Dendritic cell treated with granulocyte-macrophage colony-stimulating factor and Interleukin-4, amounts not matched to agents 40 ng/mL and 50 ng/mL, for 4 days (primary cell): Measurements from ENCODE around the gene GNB1L.
"Not testable (repeated sequence)": the region's sequence is repeated elsewhere in the genome, so short reads cannot be mapped to it uniquely, and the experiment has no call there.

Source experiments
- H3K27ac Mint-ChIP-seq: one replicate; pipeline ENCODE4 v1.8.0; 2022; ENCODE audit warnings: mild to moderate bottlenecking, mixed read lengths
- H3K27me3 Mint-ChIP-seq: one replicate; pipeline ENCODE4 v1.8.0; 2022; ENCODE audit warnings: mild to moderate bottlenecking, mixed read lengths
- H3K36me3 Mint-ChIP-seq: one replicate; pipeline ENCODE4 v1.8.0; 2022; ENCODE audit warnings: low read depth, mixed read lengths
- H3K4me1 Mint-ChIP-seq: one replicate; pipeline ENCODE4 v1.8.0; 2022; ENCODE audit warnings: low read depth, mixed read lengths
- H3K4me3 Mint-ChIP-seq: one replicate; pipeline ENCODE4 v1.8.0; 2022; ENCODE audit warnings: mild to moderate bottlenecking, moderate library complexity, mixed read lengths
- H3K9me3 Mint-ChIP-seq: one replicate; pipeline ENCODE4 v1.8.0; 2022; ENCODE audit warnings: mixed read lengths
- intact Hi-C: fragments of 100-400 bp; cut with micrococcal nuclease; formaldehyde crosslinking; loops from one replicate; pipeline ENCODE4 v1.15.0; 2022

GNB1L gene

GRCh38 chr22:19842393-19843106 lies 12.1 kb downstream of the GNB1L start:
- H3K27me3 Mint-ChIP-seq: no peaks in the 10 kb centered on the region
- peaks cover 8% of the 10 kb centered on the region for H3K36me3 Mint-ChIP-seq
- peak overlapping the region; percentile 25 for H3K27ac Mint-ChIP-seq
- intact Hi-C loops: no loop called here
- no peak overlapping the region for H3K4me3 Mint-ChIP-seq
- peaks cover 29% of the 10 kb centered on the region for H3K4me1 Mint-ChIP-seq
- no peaks in the 10 kb centered on the region for H3K9me3 Mint-ChIP-seq

- Mint-ChIP-seq H3K4me1 (peaks cover 29% of the 10 kb centered on the region), H3K27me3 (no peaks in the 10 kb centered on the region), H3K36me3 (peaks cover under 1% of the 10 kb centered on the region), H3K4me3 (no peak overlapping the region), H3K9me3 (no peaks in the 10 kb centered on the region), H3K27ac (peak overlapping the region; percentile 25)
- intact Hi-C loops: no loop called here
Observed at GRCh38 chr22:19841641-19842392, 12.9 kb downstream of the GNB1L start.

- H3K4me1 Mint-ChIP-seq: peaks cover 29% of the 10 kb centered on the region
- H3K36me3 Mint-ChIP-seq: no peaks in the 10 kb centered on the region
- H3K4me3 Mint-ChIP-seq: no peak overlapping the region
- no peak overlapping the region for H3K27ac Mint-ChIP-seq
- intact Hi-C loops: no loop called here
- H3K9me3 Mint-ChIP-seq: no peaks in the 10 kb centered on the region
- no peaks in the 10 kb centered on the region for H3K27me3 Mint-ChIP-seq
Observed at GRCh38 chr22:19840955-19841640, 13.6 kb downstream of the GNB1L start.

GRCh38 chr22:19840059-19840458 lies 14.6 kb downstream of the GNB1L start:
- intact Hi-C loops: no loop called here
- Mint-ChIP-seq H3K36me3 (no peaks in the 10 kb centered on the region), H3K4me1 (peaks cover 19% of the 10 kb centered on the region), H3K4me3 (no peak overlapping the region), H3K9me3 (no peaks in the 10 kb centered on the region), H3K27me3 (no peaks in the 10 kb centered on the region), H3K27ac (no peak overlapping the region)

GRCh38 chr22:19837915-19838314 lies 16.8 kb downstream of the GNB1L start:
- Mint-ChIP-seq H3K4me1 (peaks cover under 1% of the 10 kb centered on the region), H3K27me3 (no peaks in the 10 kb centered on the region), H3K9me3 (no peaks in the 10 kb centered on the region), H3K4me3 (no peak overlapping the region), H3K36me3 (no peaks in the 10 kb centered on the region), H3K27ac (no peak overlapping the region)
- intact Hi-C loops: no loop called here

GRCh38 chr22:19836512-19836911 lies 18.2 kb downstream of the GNB1L start:
- Mint-ChIP-seq H3K4me1 (peaks cover 9% of the 10 kb centered on the region), H3K4me3 (no peak overlapping the region), H3K36me3 (no peaks in the 10 kb centered on the region), H3K27ac (no peak overlapping the region), H3K9me3 (no peaks in the 10 kb centered on the region), H3K27me3 (no peaks in the 10 kb centered on the region)
- intact Hi-C loops: no loop called here

GRCh38 chr22:19834599-19834998 lies 20.1 kb downstream of the GNB1L start:
- Mint-ChIP-seq H3K4me3 (no peak overlapping the region), H3K27ac (no peak overlapping the region), H3K27me3 (no peaks in the 10 kb centered on the region)

GRCh38 chr22:19833327-19833726 lies 21.3 kb downstream of the GNB1L start:
- H3K27me3 Mint-ChIP-seq, H3K27ac Mint-ChIP-seq, H3K4me1 Mint-ChIP-seq, intact Hi-C loops, H3K4me3 Mint-ChIP-seq, H3K36me3 Mint-ChIP-seq, H3K9me3 Mint-ChIP-seq: not testable (repeated sequence)

More at GRCh38 chr22:19834599-19834998, 20.1 kb downstream of the GNB1L start:
- Mint-ChIP-seq H3K9me3 (no peaks in the 10 kb centered on the region), H3K36me3 (no peaks in the 10 kb centered on the region), H3K4me1 (peaks cover 9% of the 10 kb centered on the region)
- intact Hi-C loops: no loop called here

GRCh38 chr22:19832476-19833108 lies 22.1 kb downstream of the GNB1L start:
- no peak overlapping the region for H3K4me3 Mint-ChIP-seq
- no peaks in the 10 kb centered on the region for H3K9me3 Mint-ChIP-seq
- no peak overlapping the region for H3K27ac Mint-ChIP-seq
- H3K4me1 Mint-ChIP-seq: peaks cover 9% of the 10 kb centered on the region
- no peaks in the 10 kb centered on the region for H3K36me3 Mint-ChIP-seq
- intact Hi-C loops: no loop called here
- no peaks in the 10 kb centered on the region for H3K27me3 Mint-ChIP-seq

GRCh38 chr22:19831979-19832378 lies 22.7 kb downstream of the GNB1L start:
- H3K36me3 Mint-ChIP-seq, H3K27ac Mint-ChIP-seq, H3K9me3 Mint-ChIP-seq, H3K27me3 Mint-ChIP-seq, H3K4me3 Mint-ChIP-seq, intact Hi-C loops, H3K4me1 Mint-ChIP-seq: not testable (repeated sequence)

GRCh38 chr22:19831016-19831415 lies 23.7 kb downstream of the GNB1L start:
- intact Hi-C loops: no loop called here
- H3K9me3 Mint-ChIP-seq: peaks cover 9% of the 10 kb centered on the region

GRCh38 chr22:19828035-19828401 lies 26.7 kb downstream of the GNB1L start:
- H3K9me3 Mint-ChIP-seq: peaks cover 11% of the 10 kb centered on the region
- no peak overlapping the region for H3K4me3 Mint-ChIP-seq
- intact Hi-C loops: no loop called here
- no peak overlapping the region for H3K27ac Mint-ChIP-seq
- no peaks in the 10 kb centered on the region for H3K36me3 Mint-ChIP-seq
- H3K27me3 Mint-ChIP-seq: no peaks in the 10 kb centered on the region
- peaks cover 15% of the 10 kb centered on the region for H3K4me1 Mint-ChIP-seq

More at GRCh38 chr22:19831016-19831415, 23.7 kb downstream of the GNB1L start:
- no peaks in the 10 kb centered on the region for H3K36me3 Mint-ChIP-seq
- no peak overlapping the region for H3K4me3 Mint-ChIP-seq
- no peaks in the 10 kb centered on the region for H3K27me3 Mint-ChIP-seq
- H3K4me1 Mint-ChIP-seq: peaks cover 9% of the 10 kb centered on the region
- no peak overlapping the region for H3K27ac Mint-ChIP-seq

GRCh38 chr22:19827341-19828034 lies 27.2 kb downstream of the GNB1L start:
- H3K4me3 Mint-ChIP-seq: no peak overlapping the region
- peaks cover 10% of the 10 kb centered on the region for H3K4me1 Mint-ChIP-seq
- H3K36me3 Mint-ChIP-seq: no peaks in the 10 kb centered on the region
- H3K9me3 Mint-ChIP-seq: peaks cover 11% of the 10 kb centered on the region
- no peaks in the 10 kb centered on the region for H3K27me3 Mint-ChIP-seq
- intact Hi-C loops: no loop called here
- no peak overlapping the region for H3K27ac Mint-ChIP-seq
